RWPE1 (cell line): ENCODE data around the gene ZNF691.
"Not testable (repeated sequence)": the region's sequence is repeated elsewhere in the genome, so short reads cannot be mapped to it uniquely, and the experiment has no call there.

Source experiments
- CTCF ChIA-PET: fragments of 350-600 bp; sonication (Branson Sonifier 250); formaldehyde crosslinking; extraction: SDS; loops from one replicate; lab custom pipeline; 2021; lab: Yijun Ruan, JAX
- POLR2A ChIA-PET: fragments of 400-600 bp; formaldehyde crosslinking; extraction: SDS; loops from one replicate; lab custom pipeline; 2020; ENCODE audit warnings: antibody characterized with exemption; ENCODE audit not compliant: low non-redundant PET; lab: Yijun Ruan, JAX
- DNase-seq: peaks from one replicate; pipeline ENCODE4 v3.0.0; 2012; ENCODE audit warnings: low spot score
- H3K27ac ChIP-seq: fragments of 450-650 bp; 2 replicates; pipeline ENCODE4 v1.5.1; 2017
- CTCF ChIP-seq: fragments of 450-650 bp; conservative IDR thresholded peaks from 2 replicates; pipeline ENCODE4 v1.5.1; 2017; ENCODE audit warnings: low read depth, mild to moderate bottlenecking

The ZNF691 gene

GRCh38 chr1:42888013-42888633 lies 41.7 kb downstream of the ZNF691 start:
- ChIA-PET CTCF (no interaction called here), POLR2A (no interaction called here)
- no peak for DNase-seq
- TF ChIP-seq CTCF: no peak
- H3K27ac ChIP-seq: no peak overlapping the region

GRCh38 chr1:42889264-42889663 lies 42.9 kb downstream of the ZNF691 start:
- POLR2A ChIA-PET: interaction anchor here (0.5 kb wide), 1 partner anchor 196 kb away, joined by 5 read pairs; no protein-coding TSS in a partner anchor
- H3K27ac ChIP-seq: no peak overlapping the region
- CTCF ChIA-PET: interaction anchor here (0.9 kb wide), 1 partner anchor 43 kb away, joined by 4 read pairs; no protein-coding TSS in a partner anchor
- TF ChIP-seq CTCF: no peak
- DNase-seq: no peak

- POLR2A ChIA-PET: no interaction called here
- CTCF ChIA-PET: interaction anchor here (0.6 to 1.3 kb wide), 2 partner anchors 9 to 257 kb away, joined by 4 read pairs; no protein-coding TSS in a partner anchor
- H3K27ac ChIP-seq: no peak overlapping the region
- no peak for DNase-seq
- no peak for TF ChIP-seq CTCF
Measured at GRCh38 chr1:42891465-42892138, 45.2 kb downstream of the ZNF691 start.

- CTCF ChIA-PET: interaction anchor here (1.0 to 1.6 kb wide), 2 partner anchors 8 to 13 kb away, joined by 4 to 8 read pairs; no protein-coding TSS in a partner anchor
- DNase-seq, H3K27ac ChIP-seq, POLR2A ChIA-PET: not testable (repeated sequence)
Measured at GRCh38 chr1:42899960-42900359, 53.5 kb downstream of the ZNF691 start.
